AG04450 (cell line): ENCODE data around the gene CACNA1C. TPM values are rescaled to one million over a fixed set of nuclear protein-coding genes. Genes with fewer than 3 reads are reported as not detected.

Source experiments
- CTCF ChIA-PET: fragments of 300-600, 350-600 bp; formaldehyde crosslinking; extraction: SDS; loops from one replicate; lab custom pipeline; 2022; ENCODE audit warnings: antibody characterized with exemption, inconsistent platforms; lab: Charles Lee
- POLR2A ChIA-PET: fragments of 350-600 bp; formaldehyde crosslinking; extraction: SDS; loops from one replicate; lab custom pipeline; 2021; ENCODE audit warnings: antibody characterized with exemption, inconsistent platforms; lab: Yijun Ruan, JAX
- DNase-seq: peaks from one replicate; pipeline ENCODE4 v3.0.0-alpha.2; 2011; ENCODE audit warnings: low read depth, low spot score
- H3K27ac ChIP-seq: one replicate; pipeline ENCODE4 v1.5.1; 2012; ENCODE audit warnings: low read depth, low read length, control low read depth
- H3K27me3 ChIP-seq: one replicate; pipeline ENCODE4 v1.6.0; 2012; ENCODE audit warnings: low read length; ENCODE audit not compliant: control insufficient read depth, insufficient read depth
- H3K4me3 ChIP-seq: 2 replicates; pipeline ENCODE4 v1.5.1; 2011; ENCODE audit warnings: mild to moderate bottlenecking, low read depth, low read length, control low read depth
- H3K9me3 ChIP-seq: 2 replicates; pipeline ENCODE4 v1.5.1; 2012; ENCODE audit warnings: low read length; ENCODE audit not compliant: control insufficient read depth, insufficient read depth
- CTCF ChIP-seq: IDR thresholded peaks from 2 replicates; pipeline ENCODE4 v1.5.1; 2011; ENCODE audit warnings: low read depth, low read length, control low read depth, inconsistent platforms
- polyA plus RNA-seq: library from polyadenylated mRNA; depleted of rRNA; stranded (reverse); fragments of >200 nt; gene quantifications from 2 replicates; pipeline ENCODE4 v1.2.3, GENCODE V29; 2011

CACNA1C gene
- polyA plus RNA-seq, 1 experiment = 5.9 TPM

GRCh38 chr12:2288471-2288870, 235.7 kb downstream of the CACNA1C start:
- Histone ChIP-seq H3K27me3 (no peaks in the 10 kb centered on the region), H3K4me3 (no peak overlapping the region), H3K27ac (no peak overlapping the region), H3K9me3 (no peaks in the 10 kb centered on the region)
- ChIA-PET CTCF (interaction anchor here (0.9 to 1.2 kb wide), 3 partner anchors 36 to 349 kb away, joined by 3 to 4 read pairs (median 4); no protein-coding TSS in a partner anchor), POLR2A (interaction anchor here (1.7 kb wide), 1 partner anchor 23 kb away, joined by 5 read pairs; no protein-coding TSS in a partner anchor)
- DNase-seq = no peak
- no peak for TF ChIP-seq CTCF

GRCh38 chr12:2288875-2289274, 236.1 kb downstream of the CACNA1C start:
- H3K27me3 ChIP-seq = no peaks in the 10 kb centered on the region
- no peak for DNase-seq
- no peaks in the 10 kb centered on the region for H3K9me3 ChIP-seq
- H3K27ac ChIP-seq = no peak overlapping the region
- ChIA-PET POLR2A (interaction anchor here (1.7 kb wide), 1 partner anchor 24 kb away, joined by 5 read pairs; no protein-coding TSS in a partner anchor), CTCF (interaction anchor here (1.0 to 1.2 kb wide), 2 partner anchors 36 to 106 kb away, joined by 3 to 4 read pairs; no protein-coding TSS in a partner anchor)
- H3K4me3 ChIP-seq = no peak overlapping the region
- no peak for TF ChIP-seq CTCF

- ChIA-PET POLR2A (no interaction called here), CTCF (interaction anchor here (1.2 kb wide), 1 partner anchor 35 kb away, joined by 4 read pairs; no protein-coding TSS in a partner anchor)
- DNase-seq = no peak
- no peak for TF ChIP-seq CTCF
- Histone ChIP-seq H3K4me3 (no peak overlapping the region), H3K27me3 (no peaks in the 10 kb centered on the region), H3K9me3 (no peaks in the 10 kb centered on the region), H3K27ac (no peak overlapping the region)
Observed at GRCh38 chr12:2289525-2289924, 236.7 kb downstream of the CACNA1C start.

GRCh38 chr12:2290091-2290490, 237.3 kb downstream of the CACNA1C start:
- H3K27me3 ChIP-seq = no peaks in the 10 kb centered on the region
- ChIA-PET CTCF (interaction anchor here (1.0 kb wide), 1 partner anchor 95 kb away, joined by 3 read pairs; no protein-coding TSS in a partner anchor), POLR2A (no interaction called here)
- H3K9me3 ChIP-seq = no peaks in the 10 kb centered on the region
- no peak overlapping the region for H3K4me3 ChIP-seq
- DNase-seq = no peak
- H3K27ac ChIP-seq = no peak overlapping the region
- TF ChIP-seq CTCF = no peak

- CTCF ChIA-PET = interaction anchor here (0.8 to 1.3 kb wide), 3 partner anchors 9 to 95 kb away, joined by 3 to 5 read pairs (median 3); no protein-coding TSS in a partner anchor
- Histone ChIP-seq H3K27me3 (no peaks in the 10 kb centered on the region), H3K27ac (no peak overlapping the region), H3K4me3 (no peak overlapping the region), H3K9me3 (no peaks in the 10 kb centered on the region)
- POLR2A ChIA-PET = no interaction called here
- no peak for DNase-seq
- no peak for TF ChIP-seq CTCF
Observed at GRCh38 chr12:2290516-2291065, 237.8 kb downstream of the CACNA1C start.
